HG02973 (cell line): ENCODE measurements around the gene PPP1CB.
A peak's percentile ranks its signal among the peaks of the same experiment; 100 is the strongest.

Experiments used
- ATAC-seq: cut with Tn5 transposase; IDR thresholded peaks from one replicate; pipeline ENCODE4 v1.9.1; 2021; ENCODE audit warnings: moderate library complexity; ENCODE audit not compliant: unreplicated experiment

PPP1CB gene

GRCh38 chr2:28751252-28751955 lies at the start of gene PPP1CB:
TSS of gene PPP1CB (plus strand) at chr2:28751830. CDS start at chr2:28752125, 295 bp downstream.
- ATAC-seq: peak; percentile 77

- ATAC-seq: no peak
These were observed 49.2 kb upstream of the PPP1CB start for GRCh38 chr2:28702415-28702861.

GRCh38 chr2:28702878-28703277 lies 48.8 kb upstream of the PPP1CB start:
- ATAC-seq: no peak

GRCh38 chr2:28704621-28705020 lies 47.0 kb upstream of the PPP1CB start:
- no peak for ATAC-seq

GRCh38 chr2:28705751-28706440 lies 45.7 kb upstream of the PPP1CB start:
- ATAC-seq: no peak

GRCh38 chr2:28707592-28707991 lies 44.0 kb upstream of the PPP1CB start:
- ATAC-seq: no peak

- ATAC-seq: no peak
These were observed 42.5 kb upstream of the PPP1CB start for GRCh38 chr2:28709101-28709500.

- ATAC-seq: no peak
These were observed 41.1 kb upstream of the PPP1CB start for GRCh38 chr2:28710545-28710944.

- no peak for ATAC-seq
These were observed 37.9 kb upstream of the PPP1CB start for GRCh38 chr2:28713577-28714298.

GRCh38 chr2:28716265-28716865 lies 35.3 kb upstream of the PPP1CB start:
- ATAC-seq: no peak

GRCh38 chr2:28717339-28717758 lies 34.3 kb upstream of the PPP1CB start:
- ATAC-seq: no peak

- no peak for ATAC-seq
These were observed 31.3 kb upstream of the PPP1CB start for GRCh38 chr2:28720345-28720744.

GRCh38 chr2:28721601-28722191 lies 29.9 kb upstream of the PPP1CB start:
- no peak for ATAC-seq

GRCh38 chr2:28725021-28725711 lies 26.5 kb upstream of the PPP1CB start:
- ATAC-seq: no peak

- no peak for ATAC-seq
These were observed 25.5 kb upstream of the PPP1CB start for GRCh38 chr2:28726177-28726576.

GRCh38 chr2:28729698-28730097 lies 21.9 kb upstream of the PPP1CB start:
- no peak for ATAC-seq

GRCh38 chr2:28730641-28731146 lies 20.9 kb upstream of the PPP1CB start:
- no peak for ATAC-seq

GRCh38 chr2:28735511-28735910 lies 16.1 kb upstream of the PPP1CB start:
- ATAC-seq: no peak

GRCh38 chr2:28736034-28736433 lies 15.6 kb upstream of the PPP1CB start:
- no peak for ATAC-seq

GRCh38 chr2:28737655-28738054 lies 14.0 kb upstream of the PPP1CB start:
- ATAC-seq: no peak
